Spleen (tissue), 13 donors: ENCODE data around the gene DNAJB9. TPM values are rescaled to one million over a fixed set of nuclear protein-coding genes. Genes with fewer than 3 reads are reported as not detected.
A peak's percentile ranks its signal among the peaks of the same experiment; 100 is the strongest.

Source experiments
- DNase-seq: peaks from one replicate; pipeline ENCODE4 v3.0.0-alpha.2; 2020
- H3K27ac ChIP-seq, 8 donors: fragments of 200-600 bp; sonication (generic) in 7 of 8; 1 replicate in 4 of 8; 2 replicates in 4 of 8; pipeline versions ENCODE4 v1.5.0 to v1.8.0; 2016 to 2021; ENCODE audit warnings: inconsistent platforms in 4 of 8, mild to moderate bottlenecking in 4 of 8, moderate library complexity in 1 of 8
- H3K27me3 ChIP-seq, 7 donors: fragments of 200-600 bp; sonication (generic) in 6 of 7; replicated peaks in 1 of 7; 1 replicate in 4 of 7; 2 replicates in 3 of 7; pipeline versions ENCODE4 v1.5.0 to v1.8.0; 2016 to 2021; ENCODE audit warnings: inconsistent platforms in 3 of 7, mild to moderate bottlenecking in 1 of 7
- H3K36me3 ChIP-seq, 6 donors: fragments of 200-600 bp; sonication (generic) in 5 of 6; 1 replicate in 4 of 6; 2 replicates in 2 of 6; pipeline versions ENCODE4 v1.5.0 to v1.8.0; 2016 to 2021; ENCODE audit warnings: inconsistent platforms in 2 of 6
- H3K4me1 ChIP-seq, 6 donors: fragments of 200-600 bp; sonication (generic) in 5 of 6; 1 replicate in 3 of 6; 2 replicates in 3 of 6; pipeline versions ENCODE4 v1.5.0 to v1.8.0; 2016 to 2021; ENCODE audit warnings: inconsistent platforms in 3 of 6
- H3K4me3 ChIP-seq, 8 donors: fragments of 200-600 bp; sonication (generic) in 7 of 8; 1 replicate in 4 of 8; 2 replicates in 4 of 8; pipeline versions ENCODE4 v1.5.0 to v1.8.0; 2016 to 2021; ENCODE audit warnings: inconsistent platforms in 4 of 8, mild to moderate bottlenecking in 4 of 8, moderate library complexity in 2 of 8
- H3K9me3 ChIP-seq, 8 donors: fragments of 200-600 bp; sonication (generic) in 7 of 8; 1 replicate in 4 of 8; 2 replicates in 4 of 8; pipeline versions ENCODE4 v1.5.0 to v1.8.0; 2016 to 2021; ENCODE audit warnings: inconsistent platforms in 4 of 8
- POLR2A ChIP-seq, 3 donors: fragments of 450-650 bp; IDR thresholded peaks; one replicate each; pipeline ENCODE4 v1.5.1; 2017; ENCODE audit warnings: antibody characterized with exemption in 3 of 3, mild to moderate bottlenecking in 1 of 3
- POLR2AphosphoS5 ChIP-seq, 3 donors: sonication (generic); formaldehyde crosslinking; IDR thresholded peaks; one replicate each; pipeline ENCODE4 v1.5.1; 2017; ENCODE audit warnings: antibody characterized with exemption in 3 of 3
- WGBS, 5 donors: extraction: QIAGEN DNeasy Blood & Tissue Kit in 3 of 5; methylation state at CpG; one replicate each; pipeline versions ENCODE4 v1.1.5 to v1.1.7; 2013 to 2018; 5-methylcytosine and 5-hydroxymethylcytosine counted together
- intact Hi-C: fragments of 100-400 bp; cut with DNase I; formaldehyde crosslinking; loops from one replicate; pipeline ENCODE4 v1.15.0; 2023; ENCODE audit warnings: low total_unique reads
- long read RNA-seq, 2 donors: transcript quantifications; one replicate each; lab custom pipeline, GENCODE V29; 2026
- polyA plus RNA-seq, 3 donors: library from polyadenylated mRNA; stranded (reverse); fragments of 200-250 nt; gene quantifications; one replicate each; pipeline ENCODE4 v1.2.1, GENCODE V29; 2013
- total RNA-seq, 7 donors: library from RNA; depleted of rRNA in 3 of 7; stranded (reverse); fragments of >200 nt in 3 of 7; fragmentation: NEBNext Ultra II Directional in 4 of 7; extraction: Animal tissue kit (Norgen Biotek cat#: 25700) in 4 of 7; gene quantifications; one replicate each; pipeline versions ENCODE4 v1.1.0 to v1.2.1, GENCODE V29; 2016 to 2021
- TF ChIP-seq, protein P1 (sequence below), 11 experiments: fragments of 200-600 bp in 7 of 11; fragments of 450-650 bp in 4 of 11; sonication (generic) in 4 of 11; IDR thresholded peaks in 8 of 11; conservative IDR thresholded peaks in 3 of 11; 1 replicate in 7 of 11; 2 replicates in 4 of 11; pipeline versions ENCODE4 v1.4.0 to v1.8.0; 2016 to 2021; ENCODE audit warnings: antibody characterized with exemption in 11 of 11, inconsistent platforms in 4 of 11, mild to moderate bottlenecking in 1 of 11
- donor health status: healthy with polysubstance abuse.
- donor health status: DM: no; HTN: no; CAD: no; lungs with moderate emphysema.
- donor health status: DM: no; HTN: no; CAD: no.
- donor health status: Bipolar disorder and iron deficiency.
- donor health status: healthy.
- donor health status: DM: no; HTN: no; CAD: no.
- donor health status: DM: yes; HTN: yes; CAD: no.

Gene DNAJB9
- 10 to 100 TPM; 14.1 to 79.2 (median 24.1) TPM for total RNA-seq
- polyA plus RNA-seq: 1 to 10 TPM; 5.0 to 8.2 (median 7.5) TPM
- long read RNA-seq, donor 1, transcript DNAJB9-201 (3 exons, 2,715 nt): major isoform, 20 of 21 reads
- long read RNA-seq, donor 1, partial matches to known transcripts: 0 of 21 reads
- long read RNA-seq, donor 1, other reads (novel, unspliced or antisense): 0 of 21 reads
- long read RNA-seq, donor 2, transcript DNAJB9-201 (3 exons, 2,715 nt): major isoform, 11 of 46 reads
- long read RNA-seq, donor 2, partial matches to known transcripts: 33 of 46 reads
- long read RNA-seq, donor 2, other reads (novel, unspliced or antisense): 0 of 46 reads

DNA sequence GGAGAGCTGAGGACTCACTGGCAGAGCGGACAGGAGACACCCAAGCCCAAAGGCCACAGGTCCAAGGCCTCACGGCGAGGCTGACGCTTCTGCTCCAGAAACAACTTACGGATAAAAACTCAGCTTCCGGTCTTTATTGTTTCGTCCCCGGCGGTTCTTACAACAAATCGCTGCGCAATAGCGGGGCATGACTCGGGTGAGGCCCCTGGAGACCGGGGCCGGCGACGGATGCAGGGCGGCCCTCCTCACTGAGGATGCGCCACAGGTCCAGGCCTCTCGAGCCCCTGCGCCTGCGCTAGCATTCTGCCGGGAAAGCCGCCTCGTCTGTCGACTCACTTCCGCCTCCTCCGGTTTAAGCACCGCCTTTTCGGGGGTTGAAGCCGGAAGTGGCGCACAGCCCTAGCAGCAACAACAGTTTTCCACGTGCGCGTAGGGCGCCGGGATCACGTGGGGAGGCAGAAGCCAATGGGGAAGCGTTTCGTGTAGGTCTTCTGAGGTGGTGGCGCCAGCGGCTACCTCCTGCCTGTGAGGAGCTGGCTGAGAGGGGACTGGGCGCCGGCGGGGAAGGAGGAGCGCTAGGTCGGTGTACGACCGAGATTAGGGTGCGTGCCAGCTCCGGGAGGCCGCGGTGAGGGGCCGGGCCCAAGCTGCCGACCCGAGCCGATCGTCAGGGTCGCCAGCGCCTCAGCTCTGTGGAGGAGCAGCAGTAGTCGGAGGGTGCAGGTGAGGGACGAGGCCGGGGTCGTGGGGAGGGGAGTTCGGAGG lies at the start of gene DNAJB9, which contains the start of gene THAP5:
Gene DNAJB9 (plus strand): TSS at position 494 of the 765 bp plus-strand sequence. CDS start 1,853 bp downstream, outside the sequence.
Gene THAP5 (minus strand): TSS at position 326 of the 765 bp plus-strand sequence. CDS start 137 bp downstream, at position 189.
- DNase-seq: peak; percentile 100
- Histone ChIP-seq H3K27me3 (no peaks in the 10 kb centered on the region), H3K9me3 (no peaks in the 10 kb centered on the region), H3K36me3 (peaks cover 0 to 41% (median 24%) of the 10 kb centered on the region in 6 donors), H3K4me3 (peak within 1 kb of the TSS; percentile 63 to 88 (median 73)), H3K4me1 (peaks cover 19 to 80% (median 58%) of the 10 kb centered on the region in 6 donors), H3K27ac (peak within 1 kb of the TSS; percentile 90 to 99 (median 98))
- 0 to 1% (median 1%) methylated on average over 37 to 65 of the region's 65 CpGs for WGBS, 5 donors
- intact Hi-C loops: loop anchor here (5.0 kb wide), 1 partner anchor 42 kb away; the partner anchor contains the start of gene PNPLA8
- TF ChIP-seq POLR2AphosphoS5 (IDR thresholded peaks at IDR 0.05) (peak; percentile 99 to 100 (median 100)), POLR2A (IDR thresholded peaks at IDR 0.05) (peak; percentile 85 to 95 (median 94))
- TF ChIP-seq, protein P1, sequence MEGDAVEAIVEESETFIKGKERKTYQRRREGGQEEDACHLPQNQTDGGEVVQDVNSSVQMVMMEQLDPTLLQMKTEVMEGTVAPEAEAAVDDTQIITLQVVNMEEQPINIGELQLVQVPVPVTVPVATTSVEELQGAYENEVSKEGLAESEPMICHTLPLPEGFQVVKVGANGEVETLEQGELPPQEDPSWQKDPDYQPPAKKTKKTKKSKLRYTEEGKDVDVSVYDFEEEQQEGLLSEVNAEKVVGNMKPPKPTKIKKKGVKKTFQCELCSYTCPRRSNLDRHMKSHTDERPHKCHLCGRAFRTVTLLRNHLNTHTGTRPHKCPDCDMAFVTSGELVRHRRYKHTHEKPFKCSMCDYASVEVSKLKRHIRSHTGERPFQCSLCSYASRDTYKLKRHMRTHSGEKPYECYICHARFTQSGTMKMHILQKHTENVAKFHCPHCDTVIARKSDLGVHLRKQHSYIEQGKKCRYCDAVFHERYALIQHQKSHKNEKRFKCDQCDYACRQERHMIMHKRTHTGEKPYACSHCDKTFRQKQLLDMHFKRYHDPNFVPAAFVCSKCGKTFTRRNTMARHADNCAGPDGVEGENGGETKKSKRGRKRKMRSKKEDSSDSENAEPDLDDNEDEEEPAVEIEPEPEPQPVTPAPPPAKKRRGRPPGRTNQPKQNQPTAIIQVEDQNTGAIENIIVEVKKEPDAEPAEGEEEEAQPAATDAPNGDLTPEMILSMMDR (IDR thresholded peaks at IDR 0.05 in 8 of 11, conservative IDR thresholded peaks at IDR 0.05 in 3 of 11): peak in 6 of 11 experiments; percentile 18 to 36 (median 26)

DNA sequence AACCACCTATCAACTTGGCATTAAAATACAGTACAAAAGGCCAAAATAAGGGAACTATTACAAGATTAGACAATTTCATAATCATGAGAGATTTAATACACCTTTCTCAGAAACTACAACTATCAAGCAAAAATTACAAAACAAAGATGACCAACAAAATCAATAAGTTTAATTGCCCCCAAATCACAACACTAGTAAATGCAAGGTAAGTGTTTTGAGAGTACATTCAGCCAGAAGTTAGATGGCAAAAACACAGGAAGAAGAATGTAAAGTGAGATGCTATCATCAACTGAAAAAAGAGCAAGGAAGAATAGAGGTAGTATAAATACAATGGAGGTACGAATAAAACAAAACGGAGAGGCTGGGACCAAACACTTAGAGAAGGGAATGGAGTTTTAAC lies 46.9 kb upstream of the DNAJB9 start:
- H3K4me3 ChIP-seq: no peak overlapping the region
- H3K27me3 ChIP-seq: no peaks in the 10 kb centered on the region
- DNase-seq: no peak
- peaks cover 21 to 75% (median 44%) of the 10 kb centered on the region in 6 donors for H3K4me1 ChIP-seq
- H3K36me3 ChIP-seq: peaks cover 2 to 40% (median 15%) of the 10 kb centered on the region in 6 donors
- H3K9me3 ChIP-seq: peaks cover 0 to 6% (median 1%) of the 10 kb centered on the region in 8 donors
- 80 to 90% (median 90%) methylated on average over 2 of the region's 2 CpGs for WGBS, 5 donors
- H3K27ac ChIP-seq: no peak overlapping the region
- intact Hi-C loops: no loop called here
- no peak for TF ChIP-seq POLR2AphosphoS5 (IDR thresholded peaks at IDR 0.05)

DNA sequence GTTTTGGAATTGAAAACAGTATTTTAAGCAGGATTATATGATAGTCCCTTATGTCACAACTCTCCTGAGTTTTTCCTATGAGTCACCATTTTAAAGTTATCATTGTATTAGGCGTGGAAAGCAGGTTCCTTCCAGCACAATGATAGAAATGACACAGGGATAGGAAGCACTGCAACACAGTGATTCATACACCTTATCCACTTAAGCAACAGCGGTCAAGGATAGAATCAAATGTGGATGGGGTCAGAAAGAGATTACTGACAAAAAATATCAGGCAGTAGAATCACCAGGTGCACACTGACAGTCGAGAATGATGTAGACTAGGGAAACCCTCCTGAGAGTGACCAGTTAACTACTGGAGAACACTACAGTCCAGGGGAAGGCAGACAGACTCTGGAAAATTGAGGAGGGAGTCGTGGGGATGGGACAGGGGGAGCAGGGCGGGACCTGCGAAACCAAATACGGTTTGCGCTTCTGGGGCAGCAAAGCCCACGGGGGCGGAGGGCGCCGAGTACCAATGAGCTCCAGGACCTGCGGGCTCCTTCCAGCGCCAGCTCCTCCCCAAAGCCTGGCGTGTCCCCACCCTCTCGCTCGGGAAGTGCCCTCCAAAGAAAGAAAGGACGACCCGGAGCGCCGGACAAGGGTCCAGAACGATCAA lies 44.2 kb upstream of the DNAJB9 start:
- peaks cover 21 to 59% (median 42%) of the 10 kb centered on the region in 6 donors for H3K4me1 ChIP-seq
- intact Hi-C loops: loop anchor here (5.0 kb wide), 1 partner anchor 42 kb away; the partner anchor contains the start of genes DNAJB9 and THAP5
- no peak for DNase-seq
- H3K9me3 ChIP-seq: no peaks in the 10 kb centered on the region
- TF ChIP-seq POLR2AphosphoS5 (IDR thresholded peaks at IDR 0.05) (no peak), POLR2A (IDR thresholded peaks at IDR 0.05) (no peak)
- TF ChIP-seq, protein P1 (IDR thresholded peaks at IDR 0.05 in 8 of 11, conservative IDR thresholded peaks at IDR 0.05 in 3 of 11): no peak
- peaks cover 0 to 15% (median 2%) of the 10 kb centered on the region in 6 donors for H3K36me3 ChIP-seq
- H3K27me3 ChIP-seq: no peaks in the 10 kb centered on the region
- peak overlapping the region; percentile 55 to 80 (median 67) for H3K4me3 ChIP-seq
- peak overlapping the region; percentile 98 to 100 (median 99) for H3K27ac ChIP-seq
- WGBS, 5 donors: 0 to 1% (median 1%) methylated on average over 11 to 22 of the region's 22 CpGs
